Neural cell (in vitro differentiated cells): Measurements from ENCODE around the gene TLE2.

Experiments used
- CTCF ChIP-seq: fragments of 450-650 bp; IDR thresholded peaks from 2 replicates; pipeline ENCODE4 v1.5.1; 2014; ENCODE audit warnings: antibody characterized with exemption, mild to moderate bottlenecking, moderate library complexity; ENCODE audit not compliant: poor library complexity, severe bottlenecking
- REST ChIP-seq: IDR thresholded peaks from 2 replicates; pipeline ENCODE4 v1.6.1; 2012; ENCODE audit warnings: borderline replicate concordance

GRCh38 chr19:2993579-2993978 lies 35.5 kb downstream of the TLE2 start:
- TF ChIP-seq REST (no peak), CTCF (no peak)
